ENCODE measurements around the gene ZBTB9.

ZBTB9 gene

DNA sequence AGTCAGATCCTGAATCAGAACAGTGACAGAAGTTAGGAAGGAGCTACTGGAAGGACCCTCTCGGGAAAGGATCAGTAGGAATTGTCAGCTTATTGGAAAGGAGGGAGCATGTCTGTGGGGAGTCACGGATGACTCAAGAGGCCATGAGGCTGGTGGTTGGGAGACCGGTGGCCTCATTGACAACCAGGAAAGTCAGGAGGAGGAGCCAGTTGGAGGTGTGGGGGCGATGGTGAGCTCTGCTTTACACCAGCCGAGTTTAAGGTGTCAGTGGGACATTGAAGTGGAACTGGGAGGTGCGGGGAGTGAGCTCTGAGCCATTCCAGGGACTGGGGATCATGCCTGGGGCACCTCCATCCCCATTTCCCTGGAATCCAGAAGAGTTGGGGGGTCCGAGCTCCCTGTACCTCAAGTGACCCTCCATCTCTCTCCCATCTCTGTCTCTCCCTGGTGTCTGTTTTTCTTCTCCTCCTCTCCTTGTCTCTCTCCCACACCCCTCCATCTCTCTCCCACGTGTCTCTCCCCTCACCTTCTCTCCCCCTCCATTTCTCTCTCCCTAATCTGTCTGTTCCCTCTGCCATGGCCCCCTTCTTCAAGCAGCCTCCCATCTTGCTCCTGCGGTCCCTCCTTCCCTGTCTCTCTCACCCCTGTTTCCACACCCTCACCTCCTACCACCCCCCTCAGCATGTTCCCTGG, 14.3 kb upstream of the ZBTB9 start:
- DNase-seq (ENCODE audit: low spot score) = no peak
- TF ChIP-seq, protein P1, sequence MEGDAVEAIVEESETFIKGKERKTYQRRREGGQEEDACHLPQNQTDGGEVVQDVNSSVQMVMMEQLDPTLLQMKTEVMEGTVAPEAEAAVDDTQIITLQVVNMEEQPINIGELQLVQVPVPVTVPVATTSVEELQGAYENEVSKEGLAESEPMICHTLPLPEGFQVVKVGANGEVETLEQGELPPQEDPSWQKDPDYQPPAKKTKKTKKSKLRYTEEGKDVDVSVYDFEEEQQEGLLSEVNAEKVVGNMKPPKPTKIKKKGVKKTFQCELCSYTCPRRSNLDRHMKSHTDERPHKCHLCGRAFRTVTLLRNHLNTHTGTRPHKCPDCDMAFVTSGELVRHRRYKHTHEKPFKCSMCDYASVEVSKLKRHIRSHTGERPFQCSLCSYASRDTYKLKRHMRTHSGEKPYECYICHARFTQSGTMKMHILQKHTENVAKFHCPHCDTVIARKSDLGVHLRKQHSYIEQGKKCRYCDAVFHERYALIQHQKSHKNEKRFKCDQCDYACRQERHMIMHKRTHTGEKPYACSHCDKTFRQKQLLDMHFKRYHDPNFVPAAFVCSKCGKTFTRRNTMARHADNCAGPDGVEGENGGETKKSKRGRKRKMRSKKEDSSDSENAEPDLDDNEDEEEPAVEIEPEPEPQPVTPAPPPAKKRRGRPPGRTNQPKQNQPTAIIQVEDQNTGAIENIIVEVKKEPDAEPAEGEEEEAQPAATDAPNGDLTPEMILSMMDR (IDR thresholded peaks at IDR 0.05; ENCODE audit: extremely low read depth, missing control alignments) = no peak

DNA sequence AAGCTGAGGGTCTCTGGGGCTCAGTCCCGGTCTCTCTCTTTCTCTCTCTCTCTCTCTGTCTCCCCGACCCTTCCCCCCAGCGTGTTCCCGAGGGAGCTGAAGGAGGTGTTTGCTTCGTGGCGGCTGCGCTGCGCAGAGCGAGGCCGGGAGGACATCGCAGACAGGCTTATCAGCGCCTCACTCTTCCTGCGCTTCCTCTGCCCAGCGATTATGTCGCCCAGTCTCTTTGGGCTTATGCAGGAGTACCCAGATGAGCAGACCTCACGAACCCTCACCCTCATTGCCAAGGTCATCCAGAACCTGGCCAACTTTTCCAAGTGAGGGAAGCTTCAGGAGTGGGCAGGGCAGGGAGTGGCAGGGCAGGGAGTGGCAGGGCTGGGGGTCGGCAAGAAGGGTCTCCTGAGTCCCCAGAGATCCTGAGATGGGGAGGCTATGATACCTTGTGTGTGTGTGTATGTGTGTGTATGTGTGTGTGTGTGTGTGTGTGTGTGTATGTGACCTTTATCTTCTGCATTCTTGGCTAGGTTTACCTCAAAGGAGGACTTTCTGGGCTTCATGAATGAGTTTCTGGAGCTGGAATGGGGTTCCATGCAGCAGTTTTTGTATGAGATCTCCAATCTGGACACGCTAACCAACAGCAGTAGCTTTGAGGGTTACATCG, 13.6 kb upstream of the ZBTB9 start:
- DNase-seq (ENCODE audit: low spot score) = no peak
- TF ChIP-seq, protein P1 (IDR thresholded peaks at IDR 0.05; ENCODE audit: extremely low read depth, missing control alignments) = no peak

DNA sequence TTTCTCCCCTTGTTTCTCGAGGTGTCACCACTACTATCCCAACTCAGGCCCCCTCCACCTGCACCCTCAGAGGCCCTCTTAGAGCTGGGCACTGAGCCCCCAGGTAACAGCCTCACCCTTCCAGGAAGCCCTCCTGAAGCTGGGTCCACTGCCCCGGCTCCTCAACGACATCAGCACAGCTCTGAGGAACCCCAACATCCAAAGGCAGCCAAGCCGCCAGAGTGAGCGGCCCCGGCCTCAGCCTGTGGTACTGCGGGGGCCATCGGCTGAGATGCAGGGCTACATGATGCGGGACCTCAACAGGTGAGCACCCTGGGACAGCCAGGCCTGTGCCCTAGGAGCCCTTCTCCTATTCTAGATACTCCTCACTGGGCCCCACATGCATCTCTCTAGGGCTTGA, 12.9 kb upstream of the ZBTB9 start:
- TF ChIP-seq, protein P1 (IDR thresholded peaks at IDR 0.05; ENCODE audit: extremely low read depth, missing control alignments) = no peak
- no peak for DNase-seq (ENCODE audit: low spot score)

DNA sequence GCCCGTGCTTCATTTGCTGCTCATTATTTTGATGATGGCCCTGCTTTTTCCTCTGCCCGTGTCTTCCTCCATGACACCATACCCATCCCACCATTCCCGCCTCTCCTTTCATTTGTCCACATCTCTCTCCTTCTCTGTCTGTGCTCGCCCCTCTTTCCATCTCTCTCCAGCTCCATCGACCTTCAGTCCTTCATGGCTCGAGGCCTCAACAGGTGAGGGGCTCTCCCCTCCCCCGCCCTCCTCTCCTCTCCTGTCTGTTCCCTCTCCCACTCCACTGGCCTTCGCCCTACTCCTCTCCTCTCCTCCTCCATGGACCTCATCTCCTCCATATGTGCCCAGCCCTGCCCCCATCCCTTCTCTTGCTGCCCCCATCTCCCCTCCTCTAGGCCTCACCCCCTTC, 12.1 kb upstream of the ZBTB9 start:
- DNase-seq (ENCODE audit: low spot score) = no peak

DNA sequence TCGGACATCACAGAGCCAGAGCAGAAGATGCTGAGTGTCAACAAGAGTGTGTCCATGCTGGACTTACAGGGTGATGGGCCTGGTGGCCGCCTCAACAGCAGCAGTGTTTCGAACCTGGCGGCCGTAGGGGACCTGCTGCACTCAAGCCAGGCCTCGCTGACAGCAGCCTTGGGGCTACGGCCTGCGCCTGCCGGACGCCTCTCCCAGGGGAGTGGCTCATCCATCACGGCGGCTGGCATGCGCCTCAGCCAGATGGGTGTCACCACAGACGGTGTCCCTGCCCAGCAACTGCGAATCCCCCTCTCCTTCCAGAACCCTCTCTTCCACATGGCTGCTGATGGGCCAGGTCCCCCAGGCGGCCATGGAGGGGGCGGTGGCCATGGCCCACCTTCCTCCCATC, 11.4 kb upstream of the ZBTB9 start:
- TF ChIP-seq, protein P1 (IDR thresholded peaks at IDR 0.05; ENCODE audit: extremely low read depth, missing control alignments) = no peak
- DNase-seq (ENCODE audit: low spot score) = no peak

More for the DNA sequence above, 12.1 kb upstream of the ZBTB9 start:
- TF ChIP-seq, protein P1 (IDR thresholded peaks at IDR 0.05; ENCODE audit: extremely low read depth, missing control alignments) = no peak

DNA sequence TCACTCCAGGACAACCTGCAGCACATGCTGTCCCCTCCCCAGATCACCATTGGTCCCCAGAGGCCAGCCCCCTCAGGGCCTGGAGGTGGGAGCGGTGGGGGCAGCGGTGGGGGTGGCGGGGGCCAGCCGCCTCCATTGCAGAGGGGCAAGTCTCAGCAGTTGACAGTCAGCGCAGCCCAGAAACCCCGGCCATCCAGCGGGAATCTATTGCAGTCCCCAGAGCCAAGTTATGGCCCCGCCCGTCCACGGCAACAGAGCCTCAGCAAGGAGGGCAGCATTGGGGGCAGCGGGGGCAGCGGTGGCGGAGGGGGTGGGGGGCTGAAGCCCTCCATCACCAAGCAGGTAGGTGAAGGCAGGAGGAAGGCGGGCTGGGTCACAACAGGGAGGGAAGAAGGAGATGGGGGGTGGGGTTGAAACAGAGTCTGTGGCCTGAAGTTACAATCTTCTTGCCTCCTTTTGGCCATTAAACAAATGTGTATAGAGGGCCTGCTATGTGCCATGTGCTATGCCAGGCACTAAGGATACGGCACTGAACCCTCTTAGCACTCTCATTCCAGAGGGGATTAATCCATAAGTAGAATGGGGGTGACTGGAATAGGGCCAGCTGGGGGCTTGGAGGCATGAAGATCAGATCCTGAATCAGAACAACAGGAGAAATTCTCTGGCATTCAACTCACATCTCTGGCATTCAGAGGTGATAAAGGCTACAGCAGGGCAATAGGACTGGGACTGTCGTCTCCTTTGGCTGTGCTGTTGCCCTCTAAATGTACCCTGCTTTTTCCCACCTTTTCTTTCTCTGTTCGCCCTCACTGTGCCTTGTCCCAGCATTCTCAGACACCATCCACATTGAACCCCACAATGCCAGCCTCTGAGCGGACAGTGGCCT, 10.5 kb upstream of the ZBTB9 start:
- DNase-seq (ENCODE audit: low spot score) = no peak
- TF ChIP-seq, protein P1 (IDR thresholded peaks at IDR 0.05; ENCODE audit: extremely low read depth, missing control alignments) = no peak

Data from GM20000 (cell line).